ENCODE results near the gene LBHD2. TPM values are rescaled to one million over a fixed set of nuclear protein-coding genes. Genes with fewer than 3 reads are reported as not detected.
"Not testable (repeated sequence)": the region's sequence is repeated elsewhere in the genome, so short reads cannot be mapped to it uniquely, and the experiment has no call there.

LBHD2 gene
- total RNA-seq, 1 donor from 2014 or later, result not detected

DNA sequence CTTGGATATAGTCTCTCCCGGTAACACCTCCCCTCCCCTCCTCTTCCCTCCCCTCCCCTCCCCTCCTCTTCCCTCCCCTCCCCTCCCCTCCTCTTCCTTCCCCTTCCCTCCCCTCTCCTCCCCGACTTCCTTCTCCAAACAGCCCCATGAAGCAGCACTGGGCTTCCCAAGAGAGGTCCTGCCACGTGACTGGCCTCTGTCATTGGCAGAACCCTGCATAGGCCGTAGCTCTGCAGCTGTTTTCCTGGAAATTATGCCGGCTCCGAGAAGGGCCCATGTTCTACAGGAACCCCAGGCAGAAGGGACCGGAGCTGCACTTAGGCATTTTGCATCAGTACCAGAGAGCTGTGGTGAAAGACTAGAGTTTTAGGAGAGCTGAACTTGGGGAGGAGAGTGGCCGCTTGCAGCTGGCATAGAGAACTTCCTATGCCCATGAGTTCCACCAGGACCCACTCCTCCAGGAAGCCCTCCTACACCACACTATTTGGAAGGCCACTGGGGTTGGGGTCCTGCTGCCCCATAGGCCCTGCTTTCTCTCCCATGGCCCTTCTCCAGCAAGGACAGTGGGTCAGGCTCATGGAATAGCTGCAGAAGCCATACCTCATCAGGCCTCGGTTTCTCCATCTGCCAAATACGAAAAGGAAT is 34.1 kb downstream of the LBHD2 start:
- no peaks in the 10 kb centered on the region for H3K36me3 ChIP-seq
- H3K9me3 Mint-ChIP-seq, result no peaks in the 10 kb centered on the region
- no peaks in the 10 kb centered on the region for H3K9me3 ChIP-seq (ENCODE audit: low read depth)
- peaks cover 11% of the 10 kb centered on the region for H3K27me3 Mint-ChIP-seq (ENCODE audit: insufficient read depth, low read depth)
- H3K27me3 ChIP-seq, result peaks cover 19% of the 10 kb centered on the region
- no peaks in the 10 kb centered on the region for H4K20me1 ChIP-seq (ENCODE audit: low read depth)
- H3K4me3 ChIP-seq, result no peak overlapping the region
- no peaks in the 10 kb centered on the region for H3K36me3 Mint-ChIP-seq
- H3K27ac ChIP-seq, result no peak overlapping the region
- H3K27ac Mint-ChIP-seq, result no peak overlapping the region
- H3K4me1 Mint-ChIP-seq, result peaks cover 18% of the 10 kb centered on the region
- no peak for DNase-seq (ENCODE audit: low spot score)
- TF ChIP-seq EZH2phosphoT487 (IDR thresholded peaks at IDR 0.05) (no peak), EZH2 (IDR thresholded peaks at IDR 0.05) (no peak)
- TF ChIP-seq, protein P1, sequence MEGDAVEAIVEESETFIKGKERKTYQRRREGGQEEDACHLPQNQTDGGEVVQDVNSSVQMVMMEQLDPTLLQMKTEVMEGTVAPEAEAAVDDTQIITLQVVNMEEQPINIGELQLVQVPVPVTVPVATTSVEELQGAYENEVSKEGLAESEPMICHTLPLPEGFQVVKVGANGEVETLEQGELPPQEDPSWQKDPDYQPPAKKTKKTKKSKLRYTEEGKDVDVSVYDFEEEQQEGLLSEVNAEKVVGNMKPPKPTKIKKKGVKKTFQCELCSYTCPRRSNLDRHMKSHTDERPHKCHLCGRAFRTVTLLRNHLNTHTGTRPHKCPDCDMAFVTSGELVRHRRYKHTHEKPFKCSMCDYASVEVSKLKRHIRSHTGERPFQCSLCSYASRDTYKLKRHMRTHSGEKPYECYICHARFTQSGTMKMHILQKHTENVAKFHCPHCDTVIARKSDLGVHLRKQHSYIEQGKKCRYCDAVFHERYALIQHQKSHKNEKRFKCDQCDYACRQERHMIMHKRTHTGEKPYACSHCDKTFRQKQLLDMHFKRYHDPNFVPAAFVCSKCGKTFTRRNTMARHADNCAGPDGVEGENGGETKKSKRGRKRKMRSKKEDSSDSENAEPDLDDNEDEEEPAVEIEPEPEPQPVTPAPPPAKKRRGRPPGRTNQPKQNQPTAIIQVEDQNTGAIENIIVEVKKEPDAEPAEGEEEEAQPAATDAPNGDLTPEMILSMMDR (IDR thresholded peaks at IDR 0.05), result no peak
- no peak overlapping the region for H3K9ac ChIP-seq
- peaks cover 20% of the 10 kb centered on the region for H3K4me1 ChIP-seq
- no peaks in the 10 kb centered on the region for H3K79me2 ChIP-seq (ENCODE audit: low read depth)
- H3K4me2 ChIP-seq, result no peak overlapping the region
- no peak overlapping the region for H3K4me3 Mint-ChIP-seq
- H3F3A ChIP-seq (ENCODE audit: low read depth), result peaks cover 25% of the 10 kb centered on the region
- no peak overlapping the region for H2AFZ ChIP-seq (replicated peaks)

DNA sequence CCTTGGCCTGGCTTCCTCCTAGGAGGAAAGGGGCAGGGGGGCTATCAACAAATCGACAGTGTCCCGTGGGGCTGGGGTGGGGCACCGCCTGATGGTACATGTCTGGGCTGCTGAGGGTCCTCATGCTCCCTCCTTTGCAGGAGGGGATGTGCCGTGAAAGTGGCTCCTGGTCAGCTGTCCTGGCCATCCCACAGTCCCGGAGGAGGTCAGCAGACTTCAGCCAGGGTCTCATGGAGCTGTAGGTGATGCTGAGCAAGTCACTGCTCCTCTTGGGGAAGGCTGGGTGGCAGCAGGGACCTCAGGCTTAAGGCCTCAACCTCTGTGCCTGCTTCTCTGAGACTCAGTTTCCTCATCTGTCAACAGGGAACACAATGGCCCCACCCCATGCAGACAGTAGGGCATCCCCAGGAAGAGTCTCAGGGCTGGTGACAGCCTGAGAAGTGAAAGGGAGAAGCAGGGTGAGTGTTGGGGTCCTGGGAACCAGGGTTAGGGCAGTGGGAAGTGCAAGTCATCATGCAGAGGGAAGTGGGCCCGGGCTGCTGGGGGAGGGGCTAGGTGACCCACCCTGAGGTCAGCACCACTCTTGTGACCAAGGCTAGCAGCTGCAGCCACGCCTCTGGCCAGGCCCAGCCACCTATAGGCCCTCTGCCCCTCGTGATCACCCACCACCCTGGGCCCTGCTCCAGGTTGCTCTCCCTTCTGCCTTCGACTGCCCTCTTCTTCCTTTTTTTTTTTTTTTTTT is 34.8 kb downstream of the LBHD2 start:
- Histone ChIP-seq H3F3A (ENCODE audit: low read depth) (peaks cover 25% of the 10 kb centered on the region), H3K9me3 (ENCODE audit: low read depth) (no peaks in the 10 kb centered on the region), H3K27me3 (peaks cover 26% of the 10 kb centered on the region), H2AFZ (replicated peaks) (no peak overlapping the region), H4K20me1 (ENCODE audit: low read depth) (no peaks in the 10 kb centered on the region), H3K4me3 (no peak overlapping the region), H3K27ac (no peak overlapping the region), H3K9ac (no peak overlapping the region), H3K4me2 (no peak overlapping the region), H3K4me1 (peaks cover 25% of the 10 kb centered on the region), H3K79me2 (ENCODE audit: low read depth) (no peaks in the 10 kb centered on the region), H3K36me3 (no peaks in the 10 kb centered on the region)
- Mint-ChIP-seq H3K27ac (no peak overlapping the region), H3K4me3 (no peak overlapping the region), H3K9me3 (no peaks in the 10 kb centered on the region), H3K36me3 (no peaks in the 10 kb centered on the region), H3K4me1 (peaks cover 17% of the 10 kb centered on the region), H3K27me3 (ENCODE audit: insufficient read depth, low read depth) (peaks cover 11% of the 10 kb centered on the region)
- DNase-seq (ENCODE audit: low spot score), result no peak
- no peak for TF ChIP-seq EZH2 (IDR thresholded peaks at IDR 0.05)
- no peak for TF ChIP-seq EZH2phosphoT487 (IDR thresholded peaks at IDR 0.05)
- TF ChIP-seq, protein P1 (IDR thresholded peaks at IDR 0.05), result no peak

DNA sequence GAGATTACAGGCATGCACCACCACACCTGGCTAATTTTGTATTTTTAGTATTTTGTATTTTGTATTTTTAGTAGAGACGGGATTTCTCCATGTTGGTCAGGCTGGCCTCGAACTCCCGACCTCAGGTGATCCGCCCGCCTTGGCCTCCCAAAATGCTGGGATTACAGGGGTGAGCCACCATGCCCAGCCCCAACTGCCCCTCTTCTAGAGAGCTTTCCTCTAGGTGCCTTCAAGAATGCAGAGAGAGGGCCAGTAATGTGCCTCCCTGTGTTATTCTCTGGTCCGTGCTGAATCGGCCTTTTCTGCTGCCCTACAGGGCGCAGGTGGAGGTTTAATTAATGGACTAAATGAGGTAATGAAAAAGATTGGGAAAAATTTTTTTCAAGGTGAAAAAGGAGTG is 35.5 kb downstream of the LBHD2 start:
- not testable (repeated sequence) for H2AFZ ChIP-seq (replicated peaks); H3K36me3 ChIP-seq; H3K4me3 ChIP-seq; H3K79me2 ChIP-seq (ENCODE audit: low read depth); H3K36me3 Mint-ChIP-seq; H4K20me1 ChIP-seq (ENCODE audit: low read depth); H3K4me3 Mint-ChIP-seq; H3K4me2 ChIP-seq; H3K9me3 Mint-ChIP-seq; H3K9ac ChIP-seq; DNase-seq (ENCODE audit: low spot score); H3K27ac ChIP-seq; H3K9me3 ChIP-seq (ENCODE audit: low read depth)
- Mint-ChIP-seq H3K27me3 (ENCODE audit: insufficient read depth, low read depth) (peaks cover 12% of the 10 kb centered on the region), H3K4me1 (peaks cover 22% of the 10 kb centered on the region), H3K27ac (peak overlapping the region; percentile 87)
- Histone ChIP-seq H3K4me1 (peaks cover 25% of the 10 kb centered on the region), H3F3A (ENCODE audit: low read depth) (peaks cover 25% of the 10 kb centered on the region), H3K27me3 (peaks cover 32% of the 10 kb centered on the region)

Measured in neural progenitor cell (in vitro differentiated cells).